Keratinocyte (primary cell): Measurements from ENCODE around the gene DMD. TPM values are rescaled to one million over a fixed set of nuclear protein-coding genes. Genes with fewer than 3 reads are reported as not detected.

Source experiments
- DNase-seq: peaks from one replicate; pipeline ENCODE4 v3.0.0-alpha.2; 2011; ENCODE audit warnings: low read depth, missing footprints, low spot score
- FAIRE-seq: peaks from 2 replicates; lab custom pipeline; 2011; peaks lifted over from hg19 to GRCh38; lab: Jason Lieb, UNC
- H2AFZ ChIP-seq: 2 replicates; pipeline ENCODE4 v1.6.0; 2012; ENCODE audit warnings: low read length, control low read depth, inconsistent platforms; ENCODE audit not compliant: control insufficient read depth
- H3K27ac ChIP-seq: 2 replicates; pipeline ENCODE4 v1.5.1; 2011; ENCODE audit warnings: low read length; ENCODE audit not compliant: control insufficient read depth, insufficient read depth
- H3K27me3 ChIP-seq: 3 replicates; pipeline ENCODE4 v1.6.0; 2011; ENCODE audit warnings: low read length; ENCODE audit not compliant: control insufficient read depth, insufficient read depth; ENCODE audit errors: extremely low read depth
- H3K36me3 ChIP-seq, 2 experiments: 2 replicates in 1 of 2; 3 replicates in 1 of 2; pipeline ENCODE4 v1.5.1; 2011; ENCODE audit warnings: low read length in 2 of 2, mild to moderate bottlenecking in 1 of 2; ENCODE audit not compliant: control insufficient read depth in 2 of 2, insufficient read depth in 2 of 2; ENCODE audit errors: extremely low read depth in 1 of 2
- H3K4me1 ChIP-seq: 3 replicates; pipeline ENCODE4 v1.5.1; 2011; ENCODE audit warnings: low read length; ENCODE audit not compliant: control insufficient read depth, insufficient read depth; ENCODE audit errors: extremely low read depth
- H3K4me2 ChIP-seq: 3 replicates; pipeline ENCODE4 v1.6.0; 2011; ENCODE audit warnings: low read depth, low read length; ENCODE audit not compliant: control insufficient read depth, insufficient read depth; ENCODE audit errors: extremely low read depth
- H3K4me3 ChIP-seq, 3 experiments: fragments of 200-600 bp in 1 of 3; sonication (generic) in 1 of 3; 2 replicates in 2 of 3; 3 replicates in 1 of 3; pipeline ENCODE4 v1.5.1; 2011 to 2016; ENCODE audit warnings: low read length in 3 of 3, mild to moderate bottlenecking in 3 of 3, control low read depth in 2 of 3, inconsistent platforms in 1 of 3, low read depth in 1 of 3, mixed read lengths in 1 of 3, mixed run types in 1 of 3, moderate library complexity in 1 of 3; ENCODE audit not compliant: control insufficient read depth in 2 of 3, insufficient read depth in 2 of 3; ENCODE audit errors: extremely low read depth in 1 of 3
- H3K79me2 ChIP-seq: 2 replicates; pipeline ENCODE4 v1.6.0; 2012; ENCODE audit warnings: low read length; ENCODE audit not compliant: control insufficient read depth, insufficient read depth
- H3K9ac ChIP-seq: 3 replicates; pipeline ENCODE4 v1.6.0; 2011; ENCODE audit warnings: low read length; ENCODE audit not compliant: control insufficient read depth, insufficient read depth; ENCODE audit errors: extremely low read depth
- H3K9me1 ChIP-seq: 3 replicates; pipeline ENCODE4 v1.6.0; 2011; ENCODE audit warnings: low read length; ENCODE audit not compliant: control insufficient read depth, insufficient read depth; ENCODE audit errors: extremely low read depth
- H3K9me3 ChIP-seq: 2 replicates; pipeline ENCODE4 v1.5.1; 2012; ENCODE audit warnings: low read depth, low read length; ENCODE audit not compliant: control insufficient read depth
- H4K20me1 ChIP-seq: 3 replicates; pipeline ENCODE4 v1.6.0; 2011; ENCODE audit warnings: low read length; ENCODE audit not compliant: control insufficient read depth, insufficient read depth; ENCODE audit errors: extremely low read depth
- CTCF ChIP-seq, 3 experiments: IDR thresholded peaks in 1 of 3; conservative IDR thresholded peaks in 1 of 3; optimal IDR thresholded peaks in 1 of 3; 2 replicates in 2 of 3; 3 replicates in 1 of 3; pipeline versions ENCODE3 to v1.5.1; 2011; ENCODE audit warnings: low read length in 3 of 3, mild to moderate bottlenecking in 3 of 3, moderate library complexity in 2 of 3, control low read depth in 1 of 3, inconsistent platforms in 1 of 3; ENCODE audit not compliant: insufficient read depth in 2 of 3; ENCODE audit errors: extremely low read depth in 1 of 3
- EZH2 ChIP-seq: IDR thresholded peaks from one replicate; pipeline ENCODE4 v1.6.1; 2012; ENCODE audit warnings: inconsistent platforms, mild to moderate bottlenecking, low read length, moderate library complexity
- dilution Hi-C: fragments of 300-500 bp; cut with MboI; formaldehyde crosslinking; loops from one replicate; pipeline ENCODE4 v1.7.0; 2020; ENCODE audit warnings: low sequenced_read_pairs; ENCODE audit not compliant: extremely low pct_ligation_motif_present
- polyA plus RNA-seq, 5 experiments: library from polyadenylated mRNA; depleted of rRNA in 3 of 5; stranded (reverse) in 3 of 5; stranded (forward) in 1 of 5; unstranded in 1 of 5; fragments of >200 nt; gene quantifications; 1 replicate in 1 of 5; 2 replicates in 3 of 5; 3 replicates in 1 of 5; pipeline versions ENCODE4 v1.2.1 to v1.2.3, GENCODE V29; 2011 to 2012; ENCODE audit warnings: missing spikeins in 2 of 5, low read depth in 1 of 5, low replicate concordance in 1 of 5

Gene DMD
- polyA plus RNA-seq, 1 donor (not counting 4 experiments of a cell fraction or from before 2014, with no cell fraction given) = 8.9 TPM

DNA sequence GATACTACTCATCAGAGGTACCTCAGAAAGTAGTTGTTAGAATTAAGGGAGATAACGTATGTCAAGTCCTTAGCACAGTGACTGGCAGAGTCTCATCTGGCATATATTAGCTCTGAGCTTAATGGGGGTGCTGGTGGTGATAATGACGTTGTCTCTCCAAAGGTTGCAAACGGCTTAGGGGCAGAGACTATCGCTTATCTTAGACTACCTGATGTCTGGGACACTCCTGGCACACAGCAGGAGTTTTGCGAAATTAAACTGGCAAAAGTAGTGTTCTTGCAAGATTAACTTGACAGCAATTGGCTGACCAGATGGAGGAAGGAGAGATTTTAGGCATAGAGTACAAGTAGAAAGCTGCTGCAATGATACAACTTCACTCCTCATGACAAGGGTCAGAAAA is 1839.4 kb downstream of the DMD start:
- Histone ChIP-seq H3K4me2 (no peak overlapping the region), H3K9me3 (no peaks in the 10 kb centered on the region), H2AFZ (no peak overlapping the region), H3K27ac (no peak overlapping the region), H4K20me1 (no peaks in the 10 kb centered on the region), H3K79me2 (no peaks in the 10 kb centered on the region), H3K4me1 (peaks cover 2% of the 10 kb centered on the region), H3K36me3 (no peaks in the 10 kb centered on the region), H3K9me1 (no peaks in the 10 kb centered on the region), H3K27me3 (no peaks in the 10 kb centered on the region), H3K4me3 (no peak overlapping the region), H3K9ac (no peak overlapping the region)
- FAIRE-seq (no peak), DNase-seq (no peak)
- TF ChIP-seq CTCF (optimal IDR thresholded peaks at IDR 0.05 in 1 of 3, IDR thresholded peaks at IDR 0.05 in 1 of 3, conservative IDR thresholded peaks at IDR 0.05 in 1 of 3; ENCODE audit: extremely low read depth in 1 of 3, insufficient read depth in 2 of 3, low read length in 3 of 3) (no peak), EZH2 (no peak)
- dilution Hi-C loops = no loop called here

- H3K4me3 ChIP-seq = no peak overlapping the region
- H3K27me3 ChIP-seq = no peaks in the 10 kb centered on the region
- FAIRE-seq (no peak), DNase-seq (no peak)
- H3K9ac ChIP-seq = no peak overlapping the region
- dilution Hi-C loops = no loop called here
- no peaks in the 10 kb centered on the region for H3K79me2 ChIP-seq
- H3K4me2 ChIP-seq = no peak overlapping the region
- H3K27ac ChIP-seq = no peak overlapping the region
- no peak for TF ChIP-seq CTCF (optimal IDR thresholded peaks at IDR 0.05 in 1 of 3, IDR thresholded peaks at IDR 0.05 in 1 of 3, conservative IDR thresholded peaks at IDR 0.05 in 1 of 3; ENCODE audit: extremely low read depth in 1 of 3, insufficient read depth in 2 of 3, low read length in 3 of 3)
- TF ChIP-seq EZH2 = no peak
- H2AFZ ChIP-seq = no peak overlapping the region
- no peaks in the 10 kb centered on the region for H4K20me1 ChIP-seq
- H3K4me1 ChIP-seq = no peaks in the 10 kb centered on the region
- no peaks in the 10 kb centered on the region for H3K36me3 ChIP-seq
- no peaks in the 10 kb centered on the region for H3K9me3 ChIP-seq
- H3K9me1 ChIP-seq = no peaks in the 10 kb centered on the region
Measured at GRCh38 chrX:31367816-31368215, 1843.5 kb downstream of the DMD start.
